Upper lobe of right lung (tissue), 1 donor: ENCODE measurements around the gene MYCBP2. TPM values are rescaled to one million over a fixed set of nuclear protein-coding genes. Genes with fewer than 3 reads are reported as not detected.

ENCODE experiments used
- ATAC-seq: fragments of 200-7000 bp; cut with Tn5 transposase; one replicate; pipeline ENCODE4 v1.9.1; 2020; ENCODE audit warnings: mild to moderate bottlenecking, moderate library complexity
- DNase-seq: peaks from one replicate; pipeline ENCODE4 v3.0.0-alpha.2; 2020
- H3K27ac ChIP-seq: fragments of 200-600 bp; one replicate; pipeline ENCODE4 v1.8.0; 2022
- H3K27me3 ChIP-seq: fragments of 200-600 bp; one replicate; pipeline ENCODE4 v1.8.0; 2022; ENCODE audit warnings: mild to moderate bottlenecking
- H3K36me3 ChIP-seq: fragments of 200-600 bp; one replicate; pipeline ENCODE4 v1.8.0; 2022
- H3K4me1 ChIP-seq: fragments of 200-600 bp; one replicate; pipeline ENCODE4 v1.8.0; 2022
- H3K4me3 ChIP-seq: fragments of 200-600 bp; one replicate; pipeline ENCODE4 v1.8.0; 2022; ENCODE audit warnings: mild to moderate bottlenecking
- H3K9me3 ChIP-seq: fragments of 200-600 bp; one replicate; pipeline ENCODE4 v1.8.0; 2022
- CTCF ChIP-seq: fragments of 200-600 bp; IDR thresholded peaks from one replicate; pipeline ENCODE4 v1.8.0; 2022; ENCODE audit warnings: antibody characterized with exemption
- intact Hi-C: fragments of 100-400 bp; cut with DNase I; formaldehyde crosslinking; loops from one replicate; pipeline ENCODE4 v1.11.0; 2022
- total RNA-seq: library from RNA; stranded (reverse); fragmentation: NEBNext Ultra II Directional; extraction: Animal tissue kit (Norgen Biotek cat#: 25700); gene quantifications from one replicate; pipeline ENCODE4 v1.2.1, GENCODE V29; 2021
- donor health status: DM: no; HTN: yes; CAD: no; lungs with severe emphysema.

MYCBP2 gene
- total RNA-seq, 1 donor from 2014 or later, result 94.2 TPM

- Histone ChIP-seq H3K36me3 (no peaks in the 10 kb centered on the region), H3K4me1 (peaks cover 53% of the 10 kb centered on the region), H3K27me3 (no peaks in the 10 kb centered on the region), H3K9me3 (no peaks in the 10 kb centered on the region), H3K4me3 (no peak overlapping the region), H3K27ac (peak overlapping the region; percentile 5)
- TF ChIP-seq CTCF, result no peak
- DNase-seq, result no peak
- intact Hi-C loops, result no loop called here
- peak; percentile 17 for ATAC-seq
These were observed 20.4 kb downstream of the MYCBP2 start for GRCh38 chr13:77306458-77306857.

GRCh38 chr13:77305266-77305665 is 21.6 kb downstream of the MYCBP2 start:
- intact Hi-C loops, result no loop called here
- Histone ChIP-seq H3K4me1 (peaks cover 51% of the 10 kb centered on the region), H3K36me3 (no peaks in the 10 kb centered on the region), H3K27ac (peak overlapping the region; percentile 7), H3K27me3 (no peaks in the 10 kb centered on the region), H3K4me3 (no peak overlapping the region), H3K9me3 (no peaks in the 10 kb centered on the region)
- no peak for TF ChIP-seq CTCF
- ATAC-seq (no peak), DNase-seq (no peak)

GRCh38 chr13:77300176-77301037 is 26.5 kb downstream of the MYCBP2 start:
- H3K9me3 ChIP-seq, result no peaks in the 10 kb centered on the region
- no peaks in the 10 kb centered on the region for H3K27me3 ChIP-seq
- H3K4me1 ChIP-seq, result peaks cover 45% of the 10 kb centered on the region
- peak; percentile 64 for ATAC-seq
- H3K4me3 ChIP-seq, result peak overlapping the region; percentile 1
- intact Hi-C loops, result no loop called here
- TF ChIP-seq CTCF, result no peak
- peak overlapping the region; percentile 55 for H3K27ac ChIP-seq
- no peak for DNase-seq
- H3K36me3 ChIP-seq, result no peaks in the 10 kb centered on the region

- ATAC-seq (no peak), DNase-seq (no peak)
- peak overlapping the region; percentile 55 for H3K27ac ChIP-seq
- no peaks in the 10 kb centered on the region for H3K36me3 ChIP-seq
- H3K4me3 ChIP-seq, result no peak overlapping the region
- TF ChIP-seq CTCF, result no peak
- H3K9me3 ChIP-seq, result no peaks in the 10 kb centered on the region
- no peaks in the 10 kb centered on the region for H3K27me3 ChIP-seq
- H3K4me1 ChIP-seq, result peaks cover 40% of the 10 kb centered on the region
- intact Hi-C loops, result no loop called here
These were observed 27.3 kb downstream of the MYCBP2 start for GRCh38 chr13:77299587-77299986.

GRCh38 chr13:77298426-77298825 is 28.5 kb downstream of the MYCBP2 start:
- TF ChIP-seq CTCF, result no peak
- peak; percentile 43 for ATAC-seq
- intact Hi-C loops, result no loop called here
- Histone ChIP-seq H3K36me3 (peaks cover under 1% of the 10 kb centered on the region), H3K27me3 (no peaks in the 10 kb centered on the region), H3K4me3 (no peak overlapping the region), H3K27ac (no peak overlapping the region), H3K4me1 (peaks cover 40% of the 10 kb centered on the region), H3K9me3 (no peaks in the 10 kb centered on the region)
- no peak for DNase-seq
